ENCODE results near the gene COL4A3. TPM values are rescaled to one million over a fixed set of nuclear protein-coding genes. Genes with fewer than 3 reads are reported as not detected.
A peak's percentile ranks its signal among the peaks of the same experiment; 100 is the strongest.

The COL4A3 gene
- total and polyA plus RNA-seq, 7 experiments from 2014 or later: 0.13 to 0.69 TPM; not detected in 5

DNA sequence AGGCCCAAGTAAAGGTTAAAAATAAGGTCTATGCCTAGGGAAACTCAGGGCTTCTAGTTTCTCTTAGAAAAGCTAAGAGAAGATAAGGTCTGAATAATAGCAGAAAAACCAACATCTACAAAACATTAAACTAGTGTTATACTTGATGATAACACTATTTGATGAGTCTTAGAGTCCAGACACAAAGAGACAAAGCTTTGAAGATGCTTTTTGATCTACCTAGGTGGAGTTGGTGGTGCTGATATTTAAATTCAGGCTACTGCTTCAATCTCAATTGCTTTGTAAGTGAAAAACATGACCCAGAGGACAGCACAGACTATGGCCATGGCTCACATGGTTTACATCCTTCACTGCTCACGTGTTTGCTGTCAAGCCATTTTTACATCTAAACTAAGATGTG, 148.9 kb downstream of the COL4A3 start:
- ATAC-seq (no peak), DNase-seq (no peak)
- H3K4me1 ChIP-seq (ENCODE audit: control insufficient read depth in 2 of 2, insufficient read depth in 2 of 2, low read length in 2 of 2): no peaks in the 10 kb centered on the region
- H3K36me3 ChIP-seq (ENCODE audit: control insufficient read depth in 2 of 3, insufficient read depth in 3 of 3, low read length in 3 of 3): no peaks in the 10 kb centered on the region
- intact Hi-C loops (cut with micrococcal nuclease): no loop called here
- H3K36me3 Mint-ChIP-seq: peaks cover 0 to 12% (median 6%) of the 10 kb centered on the region in 5 donors
- H3K27ac Mint-ChIP-seq: no peak overlapping the region
- no peak overlapping the region for H3K27ac ChIP-seq (ENCODE audit: low read depth, low read length)
- H3K4me1 Mint-ChIP-seq: no peaks in the 10 kb centered on the region
- peaks cover 0 to 12% (median 4%) of the 10 kb centered on the region in 11 donors for H3K9me3 Mint-ChIP-seq
- H3K9me3 ChIP-seq (ENCODE audit: control insufficient read depth in 2 of 3, low read length in 3 of 3): no peaks in the 10 kb centered on the region
- ChIA-PET POLR2A (no interaction called here), CTCF (no interaction called here)
- no peak overlapping the region for H3K4me3 ChIP-seq (ENCODE audit: low read length)
- H3K27me3 Mint-ChIP-seq: peaks cover 0 to 6% (median 4%) of the 10 kb centered on the region in 5 donors
- no peaks in the 10 kb centered on the region for H3K27me3 ChIP-seq (ENCODE audit: control insufficient read depth in 2 of 2, insufficient read depth in 2 of 2, low read length in 2 of 2)
- no peak overlapping the region for H3K4me3 Mint-ChIP-seq

DNA sequence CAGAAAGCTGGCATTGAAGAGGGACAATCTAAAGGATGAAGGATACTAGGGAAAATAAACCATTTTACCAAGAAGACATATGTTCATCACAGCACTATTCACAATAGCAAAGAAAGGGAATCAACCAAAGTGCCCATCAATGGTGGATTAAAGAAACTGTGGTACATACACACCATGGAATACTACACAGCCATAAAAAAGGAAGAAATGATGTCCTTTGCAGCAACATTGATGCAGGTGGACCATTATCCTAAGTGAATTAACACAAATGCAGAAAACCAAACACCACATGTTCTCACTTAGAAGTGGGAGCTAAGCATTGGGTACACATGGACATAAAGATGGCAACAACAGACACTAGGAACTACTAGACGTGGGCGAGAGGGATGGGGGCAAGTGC, 153.4 kb downstream of the COL4A3 start:
- intact Hi-C loops (cut with micrococcal nuclease): no loop called here
- POLR2A ChIA-PET: no interaction called here

DNA sequence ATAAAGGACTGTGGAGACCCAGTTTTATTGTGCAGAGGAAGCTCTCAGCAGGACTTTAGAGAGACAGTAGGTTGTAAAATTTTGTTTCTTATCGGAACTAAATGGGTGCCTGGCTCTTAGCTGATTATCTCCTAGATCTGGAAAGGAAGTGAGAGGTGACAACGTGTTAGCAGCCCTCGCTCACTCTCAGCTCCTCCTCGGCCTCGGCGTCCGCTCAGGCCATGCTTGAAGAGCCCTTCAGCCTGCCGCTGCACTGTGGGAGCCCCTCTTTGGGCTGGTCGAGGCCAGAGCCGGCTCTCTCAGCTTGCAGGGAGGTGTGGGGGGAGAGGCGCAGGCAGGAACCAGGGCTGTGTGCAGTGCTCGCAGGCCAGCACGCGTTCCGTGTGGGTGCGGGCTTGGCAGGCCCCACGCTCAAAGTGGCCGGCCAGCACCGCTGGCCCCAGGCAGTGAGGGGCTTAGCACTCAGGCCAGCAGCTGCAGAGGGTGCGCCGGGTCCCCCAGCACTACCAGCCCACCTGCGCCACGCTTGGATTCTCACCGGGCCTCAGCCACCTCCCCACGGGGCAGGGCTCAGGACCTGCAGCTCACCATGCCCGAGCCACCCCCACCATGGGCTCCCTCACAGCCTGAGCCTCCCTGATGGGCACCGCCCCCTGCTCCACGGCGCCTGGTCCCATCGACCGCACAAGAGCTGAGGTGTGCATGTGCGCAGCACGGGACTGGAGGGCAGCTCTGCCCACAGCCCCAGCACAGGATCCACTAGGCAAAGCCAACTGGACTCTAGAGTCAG, 156.1 kb downstream of the COL4A3 start:
- Histone ChIP-seq H3K27ac (ENCODE audit: low read depth, low read length) (no peak overlapping the region), H3K9me3 (ENCODE audit: control insufficient read depth in 2 of 3, low read length in 3 of 3) (no peaks in the 10 kb centered on the region), H3K36me3 (ENCODE audit: control insufficient read depth in 2 of 3, insufficient read depth in 3 of 3, low read length in 3 of 3) (peaks cover 0 to 5% (median 0%) of the 10 kb centered on the region in 3 experiments), H3K4me1 (ENCODE audit: control insufficient read depth in 2 of 2, insufficient read depth in 2 of 2, low read length in 2 of 2) (peaks cover 4 to 7% of the 10 kb centered on the region in 2 donors), H3K27me3 (ENCODE audit: control insufficient read depth in 2 of 2, insufficient read depth in 2 of 2, low read length in 2 of 2) (no peaks in the 10 kb centered on the region), H3K4me3 (ENCODE audit: low read length) (no peak overlapping the region)
- POLR2A ChIA-PET: no interaction called here
- Mint-ChIP-seq H3K27ac (no peak overlapping the region), H3K4me3 (no peak overlapping the region), H3K36me3 (peaks cover 0 to 17% (median 13%) of the 10 kb centered on the region in 5 donors), H3K4me1 (peaks cover 5 to 24% (median 13%) of the 10 kb centered on the region in 7 donors), H3K9me3 (peaks cover 0 to 25% (median 5%) of the 10 kb centered on the region in 11 donors), H3K27me3 (peaks cover 0 to 13% (median 6%) of the 10 kb centered on the region in 5 donors)
- ATAC-seq: no peak
- intact Hi-C loops (cut with micrococcal nuclease): no loop called here
- CTCF ChIA-PET: no interaction called here
- DNase-seq: no peak

More for the DNA sequence above, 153.4 kb downstream of the COL4A3 start:
- Histone ChIP-seq H3K4me3 (ENCODE audit: low read length) (no peak overlapping the region), H3K36me3 (ENCODE audit: control insufficient read depth in 2 of 3, insufficient read depth in 3 of 3, low read length in 3 of 3) (no peaks in the 10 kb centered on the region), H3K27ac (ENCODE audit: low read depth, low read length) (no peak overlapping the region), H3K4me1 (ENCODE audit: control insufficient read depth in 2 of 2, insufficient read depth in 2 of 2, low read length in 2 of 2) (no peaks in the 10 kb centered on the region), H3K27me3 (ENCODE audit: control insufficient read depth in 2 of 2, insufficient read depth in 2 of 2, low read length in 2 of 2) (no peaks in the 10 kb centered on the region), H3K9me3 (ENCODE audit: control insufficient read depth in 2 of 3, low read length in 3 of 3) (no peaks in the 10 kb centered on the region)
- H3K9me3 Mint-ChIP-seq: peaks cover 0 to 16% (median 5%) of the 10 kb centered on the region in 11 donors
- H3K27ac Mint-ChIP-seq: no peak overlapping the region
- H3K27me3 Mint-ChIP-seq: peaks cover 0 to 10% (median 6%) of the 10 kb centered on the region in 5 donors
- peaks cover 0 to 7% (median 0%) of the 10 kb centered on the region in 7 donors for H3K4me1 Mint-ChIP-seq
- no peak overlapping the region for H3K4me3 Mint-ChIP-seq
- ATAC-seq (no peak), DNase-seq (no peak)
- H3K36me3 Mint-ChIP-seq: peaks cover 0 to 17% (median 13%) of the 10 kb centered on the region in 5 donors
- CTCF ChIA-PET: no interaction called here

DNA sequence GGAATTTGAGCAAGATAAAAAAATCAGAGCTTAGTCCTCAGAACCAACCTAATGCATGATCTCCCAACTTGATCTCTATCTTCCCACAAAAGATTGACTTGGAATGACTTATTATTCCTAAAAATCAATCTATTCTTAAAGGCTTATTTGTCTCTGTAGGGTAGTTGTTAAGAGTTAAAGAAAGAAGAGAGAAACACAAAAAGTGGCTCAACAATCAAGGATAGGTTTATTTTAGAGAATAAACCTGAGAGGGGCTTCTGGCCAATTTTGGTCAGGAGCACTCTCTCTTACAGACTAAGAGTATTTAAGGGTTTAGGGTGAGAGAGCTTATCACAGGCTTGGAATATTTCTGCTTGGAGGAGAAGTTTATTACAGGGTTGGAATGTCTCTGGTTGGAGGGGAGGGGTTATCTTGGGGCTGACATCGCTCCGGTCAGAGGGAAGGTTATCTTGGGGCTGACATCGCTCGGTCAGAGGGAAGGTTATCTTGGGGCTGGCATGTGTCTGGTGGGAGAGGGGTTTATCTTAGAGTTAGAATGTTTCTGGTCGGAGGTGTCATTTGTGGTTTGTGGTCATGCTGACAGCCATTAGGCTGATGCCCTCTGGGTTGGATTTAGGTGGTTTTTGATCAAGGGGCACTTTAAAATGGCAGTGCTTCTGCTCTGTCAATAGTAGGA, 158.2 kb downstream of the COL4A3 start:
- Histone ChIP-seq H3K9me3 (ENCODE audit: control insufficient read depth in 2 of 3, low read length in 3 of 3) (no peaks in the 10 kb centered on the region), H3K36me3 (ENCODE audit: control insufficient read depth in 2 of 3, insufficient read depth in 3 of 3, low read length in 3 of 3) (peaks cover 0 to 6% (median 0%) of the 10 kb centered on the region in 3 experiments), H3K4me1 (ENCODE audit: control insufficient read depth in 2 of 2, insufficient read depth in 2 of 2, low read length in 2 of 2) (peaks cover 4 to 24% of the 10 kb centered on the region in 2 donors), H3K27me3 (ENCODE audit: control insufficient read depth in 2 of 2, insufficient read depth in 2 of 2, low read length in 2 of 2) (no peaks in the 10 kb centered on the region), H3K27ac (ENCODE audit: low read depth, low read length) (no peak overlapping the region), H3K4me3 (ENCODE audit: low read length) (no peak overlapping the region)
- peaks cover 0 to 13% (median 0%) of the 10 kb centered on the region in 5 donors for H3K27me3 Mint-ChIP-seq
- DNase-seq: no peak
- peaks cover 0 to 19% (median 1%) of the 10 kb centered on the region in 11 donors for H3K9me3 Mint-ChIP-seq
- H3K27ac Mint-ChIP-seq: peak overlapping the region in 1 of 9 donors; percentile 76
- H3K36me3 Mint-ChIP-seq: peaks cover 0 to 8% (median 7%) of the 10 kb centered on the region in 5 donors
- ChIA-PET CTCF (no interaction called here), POLR2A (no interaction called here)
- intact Hi-C loops (cut with micrococcal nuclease): no loop called here
- peak overlapping the region in 6 of 10 donors; percentile 9 to 58 (median 36) for H3K4me3 Mint-ChIP-seq
- ATAC-seq: no peak
- peaks cover 8 to 46% (median 30%) of the 10 kb centered on the region in 7 donors for H3K4me1 Mint-ChIP-seq

DNA sequence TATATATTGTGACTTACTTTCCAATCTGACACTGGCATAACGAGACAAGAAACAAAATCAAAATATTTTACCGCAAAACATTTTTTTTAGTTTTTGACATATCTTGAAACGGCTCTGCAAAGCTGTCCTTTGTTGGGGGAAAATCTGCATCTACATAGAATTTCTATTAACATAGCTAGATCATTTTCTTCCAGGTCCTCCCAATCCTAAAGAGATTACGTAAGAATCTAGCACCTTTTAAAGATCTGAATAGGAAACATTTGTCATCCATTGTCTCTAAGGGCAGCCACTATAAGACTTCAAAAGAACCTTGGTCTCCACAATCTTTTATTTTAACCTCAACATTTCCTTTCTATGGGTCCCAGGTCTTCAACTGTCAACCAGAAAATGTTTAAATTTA, 159.4 kb downstream of the COL4A3 start:
- Mint-ChIP-seq H3K4me1 (peaks cover 8 to 55% (median 39%) of the 10 kb centered on the region in 7 donors), H3K4me3 (peak overlapping the region in 8 of 10 donors; percentile 93 to 97 (median 96))
- H3K27ac ChIP-seq (ENCODE audit: low read depth, low read length): no peak overlapping the region

DNA sequence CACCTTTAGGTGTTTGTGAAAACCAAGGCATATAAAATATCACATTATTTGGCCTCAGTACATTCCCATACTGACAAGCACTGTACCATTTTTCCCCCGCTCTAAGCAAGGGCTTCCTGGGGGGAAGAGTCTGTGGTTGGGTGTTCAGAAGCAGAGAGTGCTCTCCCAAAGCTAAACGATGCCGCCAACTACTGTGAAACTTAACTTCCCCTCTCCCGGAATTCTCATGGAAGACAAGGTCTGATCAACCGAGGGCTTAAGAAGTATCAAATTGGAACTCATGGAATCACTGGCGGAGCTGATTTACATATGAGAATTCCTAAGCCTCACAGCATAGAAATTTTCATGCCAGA, 160.2 kb downstream of the COL4A3 start:
- intact Hi-C loops (cut with micrococcal nuclease): loop anchor here in 1 of 2 donors (2.0 kb wide), 1 partner anchor 526 kb away; the partner anchor contains the start of gene IRS1
- POLR2A ChIA-PET: no interaction called here
- ATAC-seq (no peak), DNase-seq (peak in 1 of 9 donors; percentile 13)
- Histone ChIP-seq H3K36me3 (ENCODE audit: control insufficient read depth in 2 of 3, insufficient read depth in 3 of 3, low read length in 3 of 3) (peaks cover 0 to 6% (median 0%) of the 10 kb centered on the region in 3 experiments), H3K27ac (ENCODE audit: low read depth, low read length) (peak overlapping the region; percentile 92), H3K4me1 (ENCODE audit: control insufficient read depth in 2 of 2, insufficient read depth in 2 of 2, low read length in 2 of 2) (peaks cover 4 to 24% of the 10 kb centered on the region in 2 donors), H3K27me3 (ENCODE audit: control insufficient read depth in 2 of 2, insufficient read depth in 2 of 2, low read length in 2 of 2) (no peaks in the 10 kb centered on the region), H3K9me3 (ENCODE audit: control insufficient read depth in 2 of 3, low read length in 3 of 3) (no peaks in the 10 kb centered on the region), H3K4me3 (ENCODE audit: low read length) (peak overlapping the region; percentile 76)
- CTCF ChIA-PET: no interaction called here
- Mint-ChIP-seq H3K27ac (peak overlapping the region; percentile 83 to 97 (median 93)), H3K36me3 (peaks cover 0 to 11% (median 5%) of the 10 kb centered on the region in 5 donors), H3K9me3 (peaks cover 0 to 15% (median 0%) of the 10 kb centered on the region in 11 donors), H3K27me3 (peaks cover 0 to 13% (median 0%) of the 10 kb centered on the region in 5 donors), H3K4me3 (peak overlapping the region; percentile 91 to 97 (median 96)), H3K4me1 (peaks cover 8 to 59% (median 46%) of the 10 kb centered on the region in 7 donors)

More for the DNA sequence above, 159.4 kb downstream of the COL4A3 start:
- Mint-ChIP-seq H3K9me3 (peaks cover 0 to 15% (median 0%) of the 10 kb centered on the region in 11 donors), H3K36me3 (peaks cover 0 to 8% (median 5%) of the 10 kb centered on the region in 5 donors), H3K27ac (peak overlapping the region in 2 of 9 donors; percentile 11 to 94), H3K27me3 (peaks cover 0 to 13% (median 0%) of the 10 kb centered on the region in 5 donors)
- no peak for ATAC-seq
- Histone ChIP-seq H3K27me3 (ENCODE audit: control insufficient read depth in 2 of 2, insufficient read depth in 2 of 2, low read length in 2 of 2) (no peaks in the 10 kb centered on the region), H3K9me3 (ENCODE audit: control insufficient read depth in 2 of 3, low read length in 3 of 3) (no peaks in the 10 kb centered on the region), H3K4me3 (ENCODE audit: low read length) (no peak overlapping the region), H3K4me1 (ENCODE audit: control insufficient read depth in 2 of 2, insufficient read depth in 2 of 2, low read length in 2 of 2) (peaks cover 4 to 24% of the 10 kb centered on the region in 2 donors), H3K36me3 (ENCODE audit: control insufficient read depth in 2 of 3, insufficient read depth in 3 of 3, low read length in 3 of 3) (peaks cover 0 to 6% (median 0%) of the 10 kb centered on the region in 3 experiments)
- intact Hi-C loops (cut with micrococcal nuclease): loop anchor here in 1 of 2 donors (2.0 kb wide), 1 partner anchor 525 kb away; the partner anchor contains the start of gene IRS1
- CTCF ChIA-PET: interaction anchor here (0.7 kb wide), 1 partner anchor 521 kb away, joined by 3 read pairs; no protein-coding TSS in a partner anchor
- DNase-seq: no peak
- POLR2A ChIA-PET: no interaction called here
